A549 (cell line): ENCODE measurements around the gene BSND. TPM values are rescaled to one million over a fixed set of nuclear protein-coding genes. Genes with fewer than 3 reads are reported as not detected.

Experiments used
- ATAC-seq, 2 experiments: fragments of 200-7000 bp in 1 of 2; fragments of >200 bp in 1 of 2; cut with Nextera tagmentation in 1 of 2; cut with Tn5 transposase in 1 of 2; 3 replicates each; pipeline versions ENCODE4 v1.8.0 to v1.9.1; 2018 to 2020; ENCODE audit warnings: mild to moderate bottlenecking in 1 of 2, moderate library complexity in 1 of 2
- CTCF ChIA-PET: fragments of 300-600 bp; sonication (Branson Sonifier 250); formaldehyde crosslinking; extraction: SDS; loops from one replicate; lab custom pipeline; 2021; ENCODE audit warnings: antibody characterized with exemption, inconsistent platforms; lab: Yijun Ruan, JAX
- POLR2A ChIA-PET: fragments of 350-600 bp; formaldehyde crosslinking; extraction: SDS; loops from one replicate; lab custom pipeline; 2021; ENCODE audit warnings: antibody characterized with exemption, inconsistent platforms; lab: Yijun Ruan, JAX
- DNase-seq, 2 experiments: peaks; one replicate each; pipeline versions ENCODE4 v3.0.0 to v3.0.0-alpha.2; 2011 to 2016; ENCODE audit warnings: low read depth in 1 of 2, low spot score in 1 of 2
- FAIRE-seq: peaks from 2 replicates; lab custom pipeline; 2011; peaks lifted over from hg19 to GRCh38; lab: Jason Lieb, UNC
- H3K27ac ChIP-seq, 2 experiments: fragments of >200 bp; sonication (Bioruptor Twin); formaldehyde crosslinking; 3 replicates each; pipeline ENCODE4 v1.5.1; 2016 to 2017
- H3K4me1 ChIP-seq: fragments of >200 bp; sonication (Bioruptor Twin); formaldehyde crosslinking; 3 replicates; pipeline ENCODE4 v1.6.1; 2016
- H3K4me2 ChIP-seq: fragments of >200 bp; sonication (Bioruptor Twin); formaldehyde crosslinking; 3 replicates; pipeline ENCODE4 v1.6.1; 2016
- H3K4me3 ChIP-seq: fragments of >200 bp; sonication (Bioruptor Twin); formaldehyde crosslinking; 3 replicates; pipeline ENCODE4 v1.5.1; 2016
- H3K9me3 ChIP-seq: fragments of >200 bp; sonication (Bioruptor Twin); formaldehyde crosslinking; 3 replicates; pipeline ENCODE4 v1.6.1; 2016
- ATOH8 ChIP-seq: fragments of 250-450 bp; sonication (Bioruptor Pico); IDR thresholded peaks from 2 replicates; pipeline ENCODE4 v1.5.0; 2020; ENCODE audit warnings: low read depth, mild to moderate bottlenecking, moderate library complexity
- BCL3 ChIP-seq: fragments of >200 bp; sonication (Bioruptor Twin); formaldehyde crosslinking; IDR thresholded peaks from 3 replicates; pipeline ENCODE4 v1.6.1; 2016
- BHLHE40 ChIP-seq: IDR thresholded peaks from 2 replicates; pipeline ENCODE4 v1.6.1; 2012; ENCODE audit warnings: low read depth, low read length, inconsistent platforms
- CBX2 ChIP-seq: fragments of 200-600 bp; sonication (generic); IDR thresholded peaks from 2 replicates; pipeline ENCODE4 v1.6.1; 2016; ENCODE audit warnings: low read depth, mild to moderate bottlenecking, borderline replicate concordance
- EHMT2 ChIP-seq: fragments of 200-600 bp; sonication (generic); IDR thresholded peaks from 2 replicates; pipeline ENCODE4 v1.6.1; 2016; ENCODE audit warnings: antibody characterized with exemption, low read depth, mild to moderate bottlenecking, moderate library complexity
- ELK1 ChIP-seq: fragments of 150-350 bp; IDR thresholded peaks from 2 replicates; pipeline ENCODE4 v1.6.1; 2014; ENCODE audit warnings: low read depth, mild to moderate bottlenecking, low read length
- ESRRA ChIP-seq: fragments of 150-350 bp; IDR thresholded peaks from 2 replicates; pipeline ENCODE4 v1.6.1; 2014; ENCODE audit warnings: mild to moderate bottlenecking, low read length, borderline replicate concordance
- FOSL2 ChIP-seq, 2 experiments: fragments of 450-650 bp in 1 of 2; fragments of >200 bp in 1 of 2; sonication (Bioruptor Twin) in 1 of 2; formaldehyde crosslinking; IDR thresholded peaks; 2 replicates each; pipeline versions ENCODE4 v1.5.0 to v1.6.1; 2016 to 2020; ENCODE audit warnings: mild to moderate bottlenecking in 1 of 2, moderate library complexity in 1 of 2
- HDAC2 ChIP-seq: fragments of 200-600 bp; sonication (generic); IDR thresholded peaks from 2 replicates; pipeline ENCODE4 v1.6.1; 2016
- HES2 ChIP-seq: fragments of >200 bp; sonication (Bioruptor Twin); formaldehyde crosslinking; IDR thresholded peaks from 2 replicates; pipeline ENCODE4 v1.6.1; 2016
- HOXA7 ChIP-seq: fragments of 250-450 bp; sonication (Bioruptor Pico); IDR thresholded peaks from 2 replicates; pipeline ENCODE4 v1.5.0; 2020; ENCODE audit warnings: mild to moderate bottlenecking, moderate library complexity
- HOXB13 ChIP-seq: fragments of 250-450 bp; sonication (Bioruptor Pico); IDR thresholded peaks from 2 replicates; pipeline ENCODE4 v1.5.0; 2020; ENCODE audit warnings: low read depth, mild to moderate bottlenecking, moderate library complexity
- JUN ChIP-seq, 2 experiments: fragments of >200 bp; sonication (Bioruptor Twin); formaldehyde crosslinking; IDR thresholded peaks; 2 replicates in 1 of 2; 3 replicates in 1 of 2; pipeline ENCODE4 v1.6.1; 2016 to 2017
- JUNB ChIP-seq: fragments of >200 bp; sonication (Bioruptor Twin); formaldehyde crosslinking; IDR thresholded peaks from 2 replicates; pipeline ENCODE4 v1.6.1; 2016
- KDM1A ChIP-seq: fragments of 200-600 bp; sonication (generic); IDR thresholded peaks from 2 replicates; pipeline ENCODE4 v1.6.1; 2016; ENCODE audit warnings: low read depth, mild to moderate bottlenecking
- MAFK ChIP-seq: fragments of 450-650 bp; IDR thresholded peaks from 2 replicates; pipeline ENCODE4 v1.6.1; 2014; ENCODE audit not compliant: partially characterized antibody
- MAX ChIP-seq: IDR thresholded peaks from 2 replicates; pipeline ENCODE4 v1.6.1; 2012
- MYC ChIP-seq: IDR thresholded peaks from 2 replicates; pipeline ENCODE4 v1.6.1; 2012; ENCODE audit warnings: mild to moderate bottlenecking, inconsistent platforms, low read length, improper control_type of control experiment, borderline replicate concordance
- PBX3 ChIP-seq: IDR thresholded peaks from 2 replicates; pipeline ENCODE4 v1.6.1; 2012
- PHF8 ChIP-seq: fragments of 200-600 bp; sonication (generic); IDR thresholded peaks from 2 replicates; pipeline ENCODE4 v1.6.1; 2016; ENCODE audit warnings: low read depth, mild to moderate bottlenecking, antibody characterized with exemption, moderate library complexity, borderline replicate concordance
- POLR2A ChIP-seq: IDR thresholded peaks from 2 replicates; pipeline ENCODE4 v1.6.1; 2012; ENCODE audit warnings: mild to moderate bottlenecking, low read length
- POLR2AphosphoS2 ChIP-seq: conservative IDR thresholded peaks from 2 replicates; pipeline ENCODE4 v1.6.1; 2012; ENCODE audit warnings: low read length, improper control_type of control experiment, inconsistent platforms
- RFX5 ChIP-seq: fragments of 450-650 bp; IDR thresholded peaks from 2 replicates; pipeline ENCODE4 v1.7.1; 2014; ENCODE audit warnings: antibody characterized with exemption, mild to moderate bottlenecking, moderate library complexity
- SMC3 ChIP-seq: fragments of >200 bp; sonication (Bioruptor Twin); formaldehyde crosslinking; IDR thresholded peaks from 3 replicates; pipeline ENCODE4 v1.6.1; 2018; ENCODE audit warnings: inconsistent platforms
- SREBF2 ChIP-seq: fragments of 450-650 bp; IDR thresholded peaks from 2 replicates; pipeline ENCODE4 v1.6.1; 2014; ENCODE audit warnings: mild to moderate bottlenecking, moderate library complexity
- TP53 ChIP-seq: fragments of 250-450 bp; sonication (Bioruptor Pico); IDR thresholded peaks from 2 replicates; pipeline ENCODE4 v1.5.0; 2021; ENCODE audit warnings: mild to moderate bottlenecking, moderate library complexity
- ZFP36 ChIP-seq: fragments of 450-650 bp; IDR thresholded peaks from 2 replicates; pipeline ENCODE4 v1.6.1; 2014; ENCODE audit warnings: borderline replicate concordance; ENCODE audit not compliant: partially characterized antibody
- ZNF302 ChIP-seq: fragments of 250-450 bp; sonication (Bioruptor Pico); IDR thresholded peaks from 2 replicates; pipeline ENCODE4 v1.9.0; 2021; ENCODE audit warnings: inconsistent platforms, mild to moderate bottlenecking, moderate library complexity
- ZSCAN20 ChIP-seq: fragments of 250-450 bp; sonication (Bioruptor Pico); IDR thresholded peaks from 2 replicates; pipeline ENCODE4 v1.8.0; 2022; ENCODE audit warnings: mild to moderate bottlenecking, moderate library complexity
- WGBS: methylation state at CpG from one replicate; pipeline ENCODE4 v1.1.6; 2017; ENCODE audit errors: missing lambda C conversion rate; 5-methylcytosine and 5-hydroxymethylcytosine counted together
- polyA plus RNA-seq, 4 experiments: library from polyadenylated mRNA; depleted of rRNA in 3 of 4; stranded (reverse); fragments of >200 nt; fragmentation: RNase III in 1 of 4; extraction: RNeasy Plus Mini Kit Qiagen cat#74134 plus additional on column Dnase treatment in 1 of 4; gene quantifications; 2 replicates in 3 of 4; 3 replicates in 1 of 4; pipeline ENCODE4 v1.2.3, GENCODE V29; 2011 to 2017

BSND gene
- polyA plus RNA-seq, 2 of the 4 experiments (the other 2 are of a cell fraction): not detected

- Histone ChIP-seq H3K4me1 (no peaks in the 10 kb centered on the region), H3K9me3 (no peaks in the 10 kb centered on the region), H3K27ac (no peak overlapping the region), H3K4me2 (no peak overlapping the region), H3K4me3 (no peak overlapping the region)
- no peak for FAIRE-seq
- DNase-seq: no peak
- WGBS: 75% methylated on average over 16 of the region's 29 CpGs
- CTCF ChIA-PET: no interaction called here
- ATAC-seq: no peak
- no peak for TF ChIP-seq TP53 (CRISPR knock-in tag)
- no peak for TF ChIP-seq PHF8
- TF ChIP-seq ZFP36: no peak
- TF ChIP-seq JUN (IDR thresholded peaks at IDR 0.05): no peak
- TF ChIP-seq EHMT2: no peak
- no peak for TF ChIP-seq ELK1
- TF ChIP-seq HOXA7: no peak
- TF ChIP-seq RFX5: no peak
- no peak for TF ChIP-seq KDM1A
- no peak for TF ChIP-seq BCL3
- TF ChIP-seq POLR2AphosphoS2: no peak
- no peak for TF ChIP-seq ZSCAN20 (CRISPR knock-in tag)
- no peak for TF ChIP-seq HDAC2
- no peak for TF ChIP-seq PBX3
- no peak for TF ChIP-seq POLR2A
- TF ChIP-seq SREBF2: no peak
- no peak for TF ChIP-seq SMC3
- no peak for TF ChIP-seq ESRRA
- POLR2A ChIA-PET: no interaction called here
Measured at GRCh38 chr1:55052221-55053142, 53.7 kb downstream of the BSND start.

GRCh38 chr1:55053265-55053954 lies 54.7 kb downstream of the BSND start:
- H3K27ac ChIP-seq: no peak overlapping the region
- WGBS: 57% methylated on average over 5 of the region's 7 CpGs
- H3K4me1 ChIP-seq: no peaks in the 10 kb centered on the region
- no peak overlapping the region for H3K4me3 ChIP-seq
- POLR2A ChIA-PET: no interaction called here
- H3K9me3 ChIP-seq: no peaks in the 10 kb centered on the region
- FAIRE-seq (no peak), ATAC-seq (no peak), DNase-seq (no peak)
- H3K4me2 ChIP-seq: no peak overlapping the region
- CTCF ChIA-PET: no interaction called here
- TF ChIP-seq ZNF302 (CRISPR knock-in tag): no peak
- TF ChIP-seq CBX2: no peak
- TF ChIP-seq HES2: no peak
- TF ChIP-seq POLR2A: no peak
- no peak for TF ChIP-seq MAFK
- TF ChIP-seq KDM1A: no peak
- TF ChIP-seq POLR2AphosphoS2: no peak
- no peak for TF ChIP-seq BHLHE40
- TF ChIP-seq HOXB13 (CRISPR knock-in tag): no peak
- no peak for TF ChIP-seq MYC
- TF ChIP-seq MAX: no peak
- no peak for TF ChIP-seq ATOH8 (CRISPR knock-in tag)
- no peak for TF ChIP-seq RFX5
- no peak for TF ChIP-seq PBX3
- TF ChIP-seq JUNB: no peak
- no peak for TF ChIP-seq FOSL2 (IDR thresholded peaks at IDR 0.05)
- TF ChIP-seq FOSL2 (CRISPR knock-in tag; IDR thresholded peaks at IDR 0.05): no peak
